ENCODE data around the gene TNFSF10. TPM values are rescaled to one million over a fixed set of nuclear protein-coding genes. Genes with fewer than 3 reads are reported as not detected.

TNFSF10 gene
- total and polyA plus RNA-seq, 10 of the 15 experiments (the other 5 are each of a cell fraction or from before 2014, with no cell fraction given) = 2.1 to 12.3 (median 4.4) TPM

- BruUV-seq (replicated peaks) = no TSS peak
- H3K4me2 ChIP-seq (ENCODE audit: control insufficient read depth, insufficient read depth) = no peak overlapping the region
- ChIA-PET POLR2A (no interaction called here), SMC1A (ENCODE audit: uncharacterized antibody, unreplicated experiment) (interaction anchor here (1.5 to 5.6 kb wide), 2 partner anchors 16 to 81 kb away, joined by 8 to 27 read pairs; no protein-coding TSS in a partner anchor), RAD21 (ENCODE audit: unreplicated experiment) (interaction anchor here (1.1 to 1.2 kb wide), 2 partner anchors 15 to 81 kb away, joined by 4 read pairs; no protein-coding TSS in a partner anchor), CTCF (interaction anchor here (1.8 kb wide), 1 partner anchor 81 kb away, joined by 10 read pairs; no protein-coding TSS in a partner anchor)
- DNase-seq (ENCODE audit: low read depth, low spot score) (no peak), ATAC-seq (no peak), FAIRE-seq (no peak)
- H3K27ac ChIP-seq (ENCODE audit: control insufficient read depth, insufficient read depth) = no peak overlapping the region
- peaks cover 21% of the 10 kb centered on the region for H3K4me1 ChIP-seq (ENCODE audit: control insufficient read depth, insufficient read depth, low read length)
- no peak overlapping the region for H3K9ac ChIP-seq (ENCODE audit: control insufficient read depth, insufficient read depth, low read length)
- no peak overlapping the region for H3K4me3 ChIP-seq
- no peaks in the 10 kb centered on the region for H4K20me1 ChIP-seq (ENCODE audit: control insufficient read depth, insufficient read depth)
- 98% methylated on average over 4 of the region's 4 CpGs for WGBS (ENCODE audit: insufficient coverage, insufficient replicate concordance, low lambda C conversion rate, missing lambda C conversion rate)
- no peaks in the 10 kb centered on the region for H3K9me3 ChIP-seq (replicated peaks; ENCODE audit: control insufficient read depth, insufficient read depth, low read length)
- no peaks in the 10 kb centered on the region for H3K27me3 ChIP-seq (replicated peaks in 1 of 2; ENCODE audit: control insufficient read depth in 2 of 2, insufficient read depth in 2 of 2, low read length in 1 of 2)
- TF ChIP-seq EED (IDR thresholded peaks at IDR 0.05; ENCODE audit: low read depth) (no peak), MEF2B (IDR thresholded peaks at IDR 0.05; ENCODE audit: partially characterized antibody, poor library complexity, severe bottlenecking) (no peak), BCLAF1 (IDR thresholded peaks at IDR 0.05) (no peak)
- H3K36me3 ChIP-seq (ENCODE audit: control insufficient read depth in 2 of 2, insufficient read depth in 2 of 2, low read length in 1 of 2) = peaks cover 0 to 6% of the 10 kb centered on the region in 2 experiments; a peak in 1 of 4 replicates
- H2AFZ ChIP-seq (ENCODE audit: control insufficient read depth, low read depth, low read length) = no peak overlapping the region
- peaks cover 1% of the 10 kb centered on the region; the same call in 1 of the 2 replicates for H3K79me2 ChIP-seq (ENCODE audit: control insufficient read depth, insufficient read depth, low read length)
- intact Hi-C loops (cut with micrococcal nuclease; ENCODE audit: unreplicated experiment) (no loop called here), in situ Hi-C loops (cut with MboI) (no loop called here)
These were observed 8.6 kb downstream of the TNFSF10 start for GRCh38 chr3:172514678-172515077.

All from GM12878 (cell line).